Measurements from ENCODE around the gene FHL2.

The FHL2 gene

DNA sequence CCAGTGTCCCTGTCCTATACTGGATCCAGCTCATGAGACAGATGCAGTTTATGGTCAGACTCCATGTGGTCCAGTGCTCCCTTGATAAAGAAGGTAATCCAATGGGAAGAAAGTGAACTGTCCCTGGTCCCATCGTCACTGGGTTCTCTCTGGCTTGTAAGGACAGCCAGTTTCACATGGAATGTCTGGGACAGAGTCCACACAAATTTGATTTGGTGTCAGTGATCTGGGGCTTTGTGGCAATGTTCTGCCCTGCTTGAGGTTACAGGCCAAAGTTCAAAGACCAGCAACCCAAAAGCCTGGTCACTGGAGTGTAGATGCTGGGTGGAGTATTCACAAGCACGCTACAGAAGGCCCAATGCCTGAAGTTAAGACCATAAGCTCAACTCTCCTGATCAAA lies 22.2 kb upstream of the FHL2 start:
- no peak for DNase-seq

DNA sequence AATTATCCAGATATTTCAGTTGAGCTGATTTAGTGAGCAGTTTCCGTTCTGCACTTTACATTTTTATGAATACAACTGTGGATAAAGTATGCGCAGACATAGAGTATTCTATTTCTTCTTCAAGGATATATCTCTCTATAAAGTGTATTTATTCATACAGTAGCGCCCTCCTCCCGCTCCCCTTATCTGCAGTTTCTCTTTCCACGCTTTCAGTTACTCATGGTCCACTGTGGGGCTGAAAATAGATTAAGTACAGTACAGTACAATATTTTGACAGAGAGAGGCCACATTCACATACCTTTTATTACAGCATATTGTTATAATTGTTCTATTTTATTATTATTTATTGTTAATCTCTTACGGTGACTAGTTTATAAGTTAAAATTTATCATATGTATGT lies 19.7 kb upstream of the FHL2 start:
- no peak for DNase-seq

DNA sequence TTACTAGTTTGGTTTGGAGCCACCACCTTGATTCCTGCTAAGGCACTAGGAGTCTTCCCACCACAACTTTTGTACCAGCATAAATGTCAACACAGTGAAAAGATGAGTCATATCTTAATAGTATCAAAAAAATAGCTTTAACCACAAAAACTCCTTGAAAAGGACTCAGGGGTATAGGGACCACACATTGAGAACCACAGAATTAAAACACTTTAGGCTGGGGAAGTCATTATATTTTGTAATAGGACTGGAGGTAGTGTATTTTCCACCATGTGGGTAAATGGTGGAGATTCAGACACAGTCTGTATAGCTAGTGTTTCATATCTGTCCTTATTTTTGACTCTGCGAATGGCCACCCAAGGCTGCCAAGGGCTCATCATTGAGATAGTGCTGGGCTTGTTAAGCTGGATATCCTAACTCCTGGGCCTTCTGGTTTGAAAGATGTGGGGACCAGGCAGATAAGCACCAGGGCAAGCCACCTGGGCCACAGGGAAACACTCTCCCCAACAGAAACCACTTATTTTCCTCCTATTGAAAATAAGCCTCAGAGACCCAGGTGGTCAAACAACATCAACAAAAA lies 19.1 kb upstream of the FHL2 start:
- no peak for DNase-seq

DNA sequence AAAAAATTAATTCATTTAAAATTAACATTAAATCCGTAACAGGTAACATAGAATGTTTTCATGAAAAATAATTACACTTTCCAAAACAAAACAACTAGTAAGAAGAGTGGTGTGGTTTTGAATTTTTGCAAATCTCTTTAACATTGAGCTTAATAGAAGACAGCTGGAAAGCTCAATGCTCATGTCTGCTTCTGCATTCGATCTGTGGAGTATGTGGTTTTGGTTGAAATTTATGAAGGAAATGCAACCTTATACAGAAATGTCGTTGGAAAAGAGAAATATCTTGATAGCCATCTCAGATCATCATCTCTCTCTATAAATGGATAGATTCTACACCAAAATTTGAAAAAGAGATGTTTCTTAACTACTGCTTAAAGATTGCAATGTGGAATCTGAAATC lies 17.3 kb upstream of the FHL2 start:
- DNase-seq = no peak

DNA sequence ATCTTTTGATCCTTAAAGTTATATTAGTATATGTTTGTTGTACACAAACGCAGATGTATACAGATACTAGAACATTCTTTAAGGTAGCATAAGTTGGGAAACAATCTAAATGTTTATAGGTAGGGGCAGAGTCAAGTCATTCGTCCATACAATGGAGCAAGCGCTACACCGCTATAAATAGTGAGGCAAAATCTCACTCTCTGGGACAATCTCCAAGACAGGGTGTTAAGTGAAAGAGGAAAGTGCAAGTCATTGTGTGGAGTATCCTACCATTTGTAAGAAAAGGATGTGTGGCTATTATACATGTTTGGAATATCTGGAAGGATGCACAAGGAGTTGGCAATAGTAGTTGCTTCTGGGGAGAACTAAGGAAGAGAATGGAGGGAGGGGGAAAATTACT lies 16.2 kb upstream of the FHL2 start:
- no peak for DNase-seq

DNA sequence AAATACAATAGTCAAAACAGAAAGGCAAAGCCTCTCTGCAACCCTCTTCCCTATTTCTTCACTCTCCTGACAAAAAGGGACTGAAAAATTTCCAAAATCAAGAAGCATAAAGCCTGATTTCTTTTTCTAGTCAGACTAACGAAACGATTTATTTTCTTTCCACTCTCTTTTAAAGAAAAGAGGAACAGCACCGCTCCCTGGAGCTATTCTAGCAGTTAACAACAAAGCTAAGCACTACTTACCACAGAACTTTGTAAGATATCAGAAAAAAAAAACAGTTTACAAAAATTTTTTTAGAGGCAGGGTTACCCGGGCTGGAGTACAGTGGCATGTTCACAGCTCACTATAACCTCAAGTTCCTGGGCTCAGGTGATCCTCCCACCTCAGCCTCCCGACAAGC lies 14.4 kb upstream of the FHL2 start:
- DNase-seq = no peak

DNA sequence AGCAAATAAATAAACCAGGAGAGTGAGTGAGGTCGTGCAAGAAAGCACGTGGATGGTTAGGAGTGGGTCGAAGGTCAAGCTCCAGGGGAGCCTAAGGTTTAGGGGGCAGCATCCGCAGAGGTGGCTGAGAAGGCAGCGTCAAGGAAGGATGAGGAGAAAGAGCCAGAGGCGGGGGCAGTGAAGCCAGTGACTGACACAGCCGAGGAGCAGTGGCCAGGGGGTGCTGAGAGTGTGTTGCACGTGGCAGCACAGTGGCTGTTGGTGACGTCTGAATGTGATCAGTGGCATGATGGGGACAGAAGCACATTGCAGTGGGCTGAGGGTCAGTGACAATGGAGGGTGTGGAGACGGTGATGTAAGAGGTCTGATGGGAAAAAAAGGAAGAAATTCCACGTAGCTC lies 13.7 kb upstream of the FHL2 start:
- no peak for DNase-seq

DNA sequence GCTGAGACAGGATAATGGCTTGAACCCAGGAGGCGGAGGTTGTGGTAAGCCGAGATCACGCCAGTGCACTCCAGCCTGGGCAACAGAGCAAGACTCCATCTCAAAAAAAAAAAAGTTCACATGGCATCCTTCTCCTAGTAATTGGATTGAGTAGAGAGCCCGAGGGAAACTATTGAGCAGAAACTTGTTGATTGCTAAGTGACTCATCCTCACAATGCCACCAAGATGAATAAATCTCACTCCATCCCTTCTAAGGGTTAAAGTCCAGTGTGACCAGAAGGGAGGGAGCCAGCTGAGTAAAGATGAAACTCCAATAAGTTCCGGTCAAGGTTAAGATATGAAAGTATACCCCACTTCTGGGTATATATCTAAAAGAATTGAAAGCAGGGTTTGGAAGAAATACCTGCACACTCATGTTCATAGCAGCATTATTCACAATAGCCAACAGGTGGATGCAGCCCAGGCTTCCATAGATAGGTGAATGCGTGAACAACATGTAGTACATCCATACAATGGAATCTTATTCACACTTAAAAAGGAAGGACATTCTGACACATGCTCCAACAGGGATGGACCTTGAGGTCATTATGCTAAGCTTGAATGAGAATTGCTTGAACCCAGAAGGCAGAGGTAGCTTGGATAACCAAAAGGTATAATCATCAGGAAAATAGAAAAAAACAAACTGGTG lies 13.0 kb upstream of the FHL2 start:
- DNase-seq = no peak

DNA sequence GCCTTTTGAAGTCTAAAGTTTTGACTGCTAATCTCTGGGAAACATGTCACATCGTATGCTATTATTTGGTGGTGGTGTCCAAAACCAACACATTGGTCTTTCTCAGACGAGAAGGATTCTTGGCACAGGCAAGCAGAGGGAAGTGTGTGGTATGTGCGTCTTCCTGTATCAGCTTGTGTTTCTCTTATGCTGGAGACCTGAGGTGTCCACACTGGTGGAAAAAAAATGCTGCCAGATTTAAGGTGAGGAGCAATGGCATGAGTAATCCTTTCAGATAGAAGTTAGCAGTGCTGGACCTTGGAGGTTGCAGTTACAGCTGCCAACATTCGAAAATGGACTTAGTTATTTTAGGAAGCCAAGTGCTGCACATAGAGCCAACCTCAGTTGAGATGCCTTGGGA lies 11.7 kb upstream of the FHL2 start:
- DNase-seq = no peak

DNA sequence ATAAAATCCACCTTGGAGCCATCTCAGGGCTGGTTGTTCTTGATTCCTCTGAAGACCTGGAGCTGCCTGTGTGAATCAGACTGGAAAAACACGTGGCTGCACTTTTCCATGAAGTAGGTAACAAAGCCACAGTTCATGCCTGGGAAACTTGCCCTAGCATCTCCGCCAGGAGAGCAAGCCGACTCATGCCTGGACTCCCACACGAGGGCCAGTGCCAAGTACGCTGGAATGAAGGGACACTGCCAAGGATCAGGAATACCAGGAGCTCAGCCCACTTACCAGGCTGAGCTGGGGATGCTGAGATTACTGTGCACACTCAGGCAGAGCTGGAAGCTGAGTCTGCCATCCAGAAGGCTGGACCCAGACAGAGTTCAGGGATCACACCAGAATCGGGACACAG lies 10.9 kb upstream of the FHL2 start:
- no peak for DNase-seq

DNA sequence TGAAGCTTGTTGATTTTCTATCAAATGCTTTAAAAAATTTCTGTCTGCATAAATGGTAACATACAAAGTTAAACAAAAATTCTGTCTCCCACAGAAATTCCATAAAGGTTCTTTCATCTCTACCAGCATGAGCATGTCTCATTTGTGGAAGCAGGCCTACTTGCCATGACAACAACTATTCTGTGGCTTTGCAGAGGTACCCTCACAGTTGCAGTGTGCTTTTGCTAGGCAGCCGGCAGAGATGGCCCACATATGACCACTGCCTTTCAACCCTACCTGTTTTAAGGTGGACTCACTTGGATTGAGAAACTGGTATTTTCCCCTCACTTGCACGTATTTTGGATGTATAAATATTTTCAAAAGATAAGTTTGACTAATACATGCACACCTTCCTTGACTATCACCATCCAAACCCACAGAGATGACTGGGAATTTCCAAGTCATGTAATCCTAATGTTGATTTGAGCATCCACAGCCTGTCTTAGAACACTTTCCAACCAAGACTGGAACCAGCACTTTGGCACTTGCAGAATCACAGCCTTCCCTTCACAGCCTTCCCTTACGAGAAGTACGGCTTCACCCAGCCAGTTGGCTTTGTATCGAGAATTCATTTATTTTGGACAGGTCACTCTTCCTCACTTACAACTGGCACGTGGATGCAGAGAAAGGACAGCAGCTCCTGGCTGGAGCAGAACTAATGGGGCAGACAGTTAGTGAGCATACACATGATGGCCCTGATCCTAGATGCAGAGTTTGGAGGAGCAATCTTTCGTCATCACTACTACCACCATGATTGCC lies 9.3 kb upstream of the FHL2 start:
- no peak for DNase-seq

DNA sequence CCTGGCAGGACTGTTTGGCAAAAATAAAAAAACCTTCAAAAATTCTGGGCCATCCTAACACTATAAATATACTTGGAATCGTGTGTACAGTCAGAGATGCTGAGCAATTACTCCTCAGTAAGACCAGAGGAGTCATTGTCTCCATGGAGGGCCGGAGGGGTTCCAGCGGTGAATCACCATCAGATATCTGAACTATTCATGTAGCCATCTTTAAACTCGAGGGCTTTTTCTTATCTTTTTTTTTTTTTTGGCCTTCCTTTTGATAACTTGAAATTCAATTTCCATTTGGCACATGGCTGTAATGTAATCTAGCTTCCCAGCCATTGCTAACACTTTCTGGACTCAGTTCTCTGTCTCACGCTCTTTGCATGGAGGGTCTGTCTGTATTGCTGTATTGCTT lies 7.4 kb upstream of the FHL2 start:
- DNase-seq = no peak

DNA sequence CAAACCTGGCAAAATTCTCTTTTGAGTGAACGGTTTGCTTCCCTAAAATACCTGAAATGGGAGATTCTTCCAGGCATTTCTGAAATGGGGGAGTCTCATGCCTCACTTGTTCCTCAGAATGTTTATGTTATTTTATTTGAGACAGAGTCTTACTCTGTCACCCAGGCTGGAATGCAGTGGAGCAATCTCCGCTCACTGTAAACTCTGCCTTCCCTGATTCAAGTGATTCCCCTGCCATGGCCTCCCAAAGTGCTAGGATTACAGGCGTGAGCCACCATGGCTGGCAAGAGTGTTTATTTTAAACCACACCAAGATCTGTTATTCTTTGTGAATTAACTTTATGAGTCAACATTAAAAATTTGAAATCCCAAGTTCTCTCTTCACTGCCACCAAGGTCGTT lies 6.4 kb upstream of the FHL2 start:
- no peak for DNase-seq

DNA sequence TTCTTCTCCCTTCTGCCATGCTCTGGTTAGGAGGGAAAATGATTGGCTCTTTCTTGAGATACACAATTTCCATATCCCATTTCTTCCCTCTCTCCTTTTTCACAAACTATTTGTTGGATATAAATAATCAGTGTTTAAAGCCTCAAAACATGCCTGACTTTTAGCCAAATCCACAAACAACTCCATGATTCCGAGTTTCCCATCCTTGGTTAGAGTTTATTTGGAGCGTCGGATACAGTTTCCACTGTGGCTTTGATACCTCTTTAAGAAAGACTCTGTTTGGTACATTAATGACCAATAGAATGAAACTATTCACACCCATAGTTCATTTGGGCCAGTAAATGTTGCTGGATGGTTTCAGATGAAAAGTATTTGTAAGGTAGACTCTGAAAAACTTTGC lies 5.9 kb upstream of the FHL2 start:
- no peak for DNase-seq

DNA sequence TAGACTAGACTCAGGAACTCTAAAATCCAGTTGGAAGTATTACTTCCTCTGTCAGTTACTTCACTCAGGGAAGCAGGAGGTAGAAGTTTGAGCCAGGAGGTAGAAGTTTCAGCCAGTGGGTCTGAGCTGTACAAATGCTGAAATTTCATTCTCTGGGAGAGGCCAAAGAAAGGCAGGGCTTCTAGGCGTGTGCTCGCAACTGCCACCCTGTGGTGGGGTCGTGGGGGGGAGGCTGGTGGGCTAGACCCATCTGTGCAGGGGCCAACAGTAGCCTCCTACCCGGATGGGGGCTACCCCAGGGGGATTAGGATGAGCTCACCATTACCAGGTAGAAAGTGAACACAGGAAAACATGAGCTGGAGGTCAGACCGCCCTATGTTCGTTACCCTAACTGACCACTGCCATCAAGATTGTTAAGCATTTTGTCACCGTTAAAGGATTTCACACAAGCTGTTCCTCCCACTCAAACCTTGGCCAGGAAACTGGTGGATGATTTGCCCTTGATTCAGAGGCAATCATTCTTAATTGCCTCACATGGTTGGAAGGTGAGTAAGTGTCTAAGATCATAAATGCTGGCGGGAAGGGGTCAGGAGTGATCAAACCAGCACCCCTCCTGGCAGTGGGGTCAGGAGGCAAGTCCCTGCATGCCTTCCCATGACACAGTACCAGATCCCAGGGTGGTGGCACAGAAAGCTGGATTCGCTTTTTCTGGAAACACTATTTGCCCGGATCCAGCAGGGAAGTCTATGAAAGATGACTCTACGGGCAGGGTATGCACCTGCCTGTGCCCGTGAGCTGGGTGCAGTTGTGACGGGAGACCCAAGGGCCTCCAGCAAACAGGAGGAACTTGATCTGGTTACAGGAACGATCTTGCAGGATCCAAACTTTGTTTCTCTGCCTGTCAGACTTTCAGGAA lies 5.2 kb upstream of the FHL2 start:
- no peak for DNase-seq

DNA sequence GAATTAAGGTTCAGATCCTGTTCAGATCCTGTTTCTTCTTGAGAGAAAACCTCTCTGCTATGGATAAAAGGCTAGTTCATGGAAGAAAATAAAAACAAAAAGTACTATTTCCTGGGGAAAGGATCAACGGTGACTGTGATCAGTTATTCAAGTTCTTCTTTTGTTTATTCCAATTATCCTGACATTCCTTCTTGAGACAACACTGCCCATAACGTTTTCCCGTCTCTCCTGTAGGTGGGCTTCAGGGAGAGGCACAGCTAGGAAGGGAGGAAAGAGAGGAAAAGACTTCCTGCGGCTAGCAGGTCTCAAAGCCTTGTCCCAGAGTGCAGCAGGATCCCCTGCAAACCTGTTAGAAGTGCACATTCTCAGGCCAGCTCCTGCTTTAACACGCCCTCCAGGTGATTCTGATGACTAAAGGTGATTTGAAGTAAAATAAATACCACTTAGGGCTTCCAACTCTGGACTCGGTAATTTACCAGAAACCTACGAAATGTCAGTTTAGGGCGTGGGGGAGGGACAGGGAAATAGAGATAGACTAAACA lies 4.5 kb upstream of the FHL2 start:
- DNase-seq = no peak

DNA sequence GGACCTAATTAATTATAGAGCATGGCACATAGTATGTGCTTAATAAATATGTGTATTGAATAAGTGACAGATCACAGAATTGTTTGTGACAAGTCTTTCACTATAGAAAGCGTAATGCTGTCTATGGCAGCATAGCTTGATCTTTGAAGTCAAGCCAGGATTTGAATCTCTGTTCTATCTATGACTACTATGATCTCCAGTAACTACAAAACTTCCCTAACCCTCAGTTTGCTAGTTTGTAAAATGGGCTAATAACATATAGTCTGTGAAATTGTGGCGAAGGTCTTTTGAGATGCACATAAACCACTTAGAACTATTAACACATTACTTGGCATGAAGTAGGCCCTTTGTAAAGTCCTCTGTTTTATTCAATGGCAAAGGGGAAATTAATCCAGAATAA lies 4.0 kb upstream of the FHL2 start:
- no peak for DNase-seq

DNA sequence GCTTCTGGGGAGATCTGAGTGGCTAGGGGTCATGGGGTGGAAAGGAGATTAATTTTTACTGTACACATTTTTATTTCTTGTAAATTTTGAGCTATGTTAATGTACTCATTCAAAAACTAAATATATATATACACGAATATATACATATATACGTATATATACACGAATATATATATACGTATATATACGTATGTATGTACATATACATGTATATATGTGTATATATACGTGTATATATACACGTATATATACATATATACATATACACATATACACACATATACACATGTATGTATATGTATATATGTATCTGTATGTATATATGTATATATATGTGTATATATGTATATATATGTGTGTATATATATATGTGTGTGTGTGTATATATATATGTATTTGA lies 3.0 kb upstream of the FHL2 start:
- no peak for DNase-seq

DNA sequence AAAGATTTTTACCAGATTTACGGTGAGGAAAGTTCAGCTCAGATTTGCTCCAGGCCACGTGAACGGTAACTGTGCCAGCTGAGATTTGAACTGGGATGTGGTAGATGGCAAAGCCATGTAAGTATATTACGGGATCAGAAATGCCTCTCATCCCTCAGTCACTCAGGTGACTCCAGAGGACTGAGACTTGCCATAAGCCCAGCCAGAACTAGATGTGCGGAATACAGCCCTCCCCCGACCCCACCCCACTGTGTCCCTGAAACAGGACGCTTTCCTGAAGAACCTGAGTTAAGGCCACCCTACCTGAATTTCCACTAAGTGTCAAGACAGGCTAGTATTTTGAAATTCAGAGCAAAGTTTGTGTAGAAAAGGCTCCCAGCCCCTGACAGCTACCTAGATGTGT lies 1.3 kb upstream of the FHL2 start:
- DNase-seq = no peak

DNA sequence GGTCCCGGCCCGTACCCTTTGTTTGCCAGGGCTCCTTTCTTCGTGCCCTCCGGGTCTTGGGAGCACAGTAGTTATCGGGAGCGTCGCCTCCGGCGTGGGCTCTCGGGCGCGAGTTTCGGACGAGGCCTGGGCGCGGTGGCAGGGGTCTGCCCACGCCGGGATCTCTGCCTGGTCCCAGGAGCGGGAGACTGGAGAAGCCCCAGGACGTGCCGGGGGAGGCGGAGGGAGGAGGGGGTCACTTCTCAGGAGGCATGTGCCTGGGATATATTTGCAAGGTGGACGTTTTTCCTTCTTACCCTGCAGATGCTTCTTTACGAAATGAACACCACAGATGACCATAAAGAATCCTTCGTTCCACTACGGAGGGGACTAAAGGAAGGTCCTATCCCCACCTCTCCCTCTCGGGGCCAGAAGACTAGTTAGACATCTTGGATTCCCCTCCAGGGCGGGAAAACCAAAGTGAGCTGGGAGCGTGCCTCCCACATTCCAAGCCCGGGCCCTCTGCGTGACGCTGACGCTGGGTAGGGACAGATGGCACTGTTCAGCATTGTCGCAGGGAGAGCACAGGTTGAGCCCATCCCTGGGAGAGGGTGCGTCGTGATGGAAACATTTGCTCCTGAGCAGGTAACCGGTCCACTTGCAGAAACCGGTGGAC lies 483 bp upstream of the FHL2 start:
- DNase-seq = no peak

DNA sequence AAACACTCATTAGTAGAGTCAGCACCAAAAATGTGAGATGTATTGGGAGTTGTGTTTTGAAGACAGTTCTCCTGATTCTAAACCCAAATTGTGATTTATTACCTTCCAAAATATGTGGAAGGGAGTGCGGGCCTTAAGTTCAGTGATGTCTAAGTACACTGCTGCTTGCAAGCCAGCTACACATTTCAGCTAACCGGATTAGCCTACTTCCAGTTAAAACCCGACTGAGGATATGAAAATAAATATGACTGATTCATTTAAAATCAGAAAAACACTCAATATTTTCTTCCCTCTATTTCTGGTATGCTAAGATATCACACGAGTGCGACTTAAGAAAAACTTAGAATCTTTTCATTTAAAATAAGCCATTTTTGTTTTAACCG lies 907 bp downstream of the FHL2 start:
- DNase-seq = no peak

DNA sequence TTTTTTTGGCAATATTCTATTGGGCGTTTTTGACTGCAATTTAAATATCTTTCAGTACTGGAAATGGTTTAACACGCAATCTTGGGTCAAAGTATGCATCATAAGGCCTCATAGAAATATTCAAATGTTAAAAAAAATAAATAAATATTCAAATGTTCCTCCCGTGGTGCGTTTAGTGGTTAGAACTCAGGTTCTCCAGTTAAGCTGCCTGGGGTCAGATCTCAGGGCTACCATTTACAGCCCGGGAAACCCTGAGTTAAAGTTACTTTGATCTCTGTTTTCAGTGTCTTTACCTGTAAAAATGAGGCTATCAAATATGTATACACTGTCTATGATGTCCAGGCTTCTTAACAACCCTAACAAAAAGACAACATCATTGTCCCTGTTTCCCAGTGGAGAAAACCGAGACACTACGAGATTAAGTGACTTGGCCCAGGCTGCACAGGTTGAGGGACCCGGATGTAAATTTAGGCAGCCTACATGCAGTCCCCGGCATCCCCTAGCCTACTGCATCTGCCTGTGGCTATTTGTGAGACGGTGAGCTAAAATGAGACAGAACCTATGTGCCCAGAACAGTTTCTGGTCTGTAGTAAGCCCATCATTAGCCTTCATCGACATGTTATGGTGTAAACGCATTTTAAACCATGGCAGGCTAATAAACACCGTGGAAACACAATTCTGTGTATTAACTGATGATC lies 1.7 kb downstream of the FHL2 start:
- no peak for DNase-seq

Measured in activated CD4-positive, alpha-beta T cell treated with anti-CD3 and anti-CD28 coated beads, Interleukin-2, Interleukin-6, amounts not matched to agents 100 ng/mL and 50 ng/mL, durations not matched to agents 16 hours and 8 hours (primary cell).